Sigmoid colon (tissue), 4 donors: ENCODE data around the gene LTBP1.

Experiments
- POLR2AphosphoS5 ChIP-seq, 4 donors: sonication (generic); formaldehyde crosslinking; IDR thresholded peaks; one replicate each; pipeline ENCODE4 v1.6.1; 2017; ENCODE audit warnings: antibody characterized with exemption in 4 of 4
- TF ChIP-seq, protein P1 (sequence below), 4 experiments: fragments of 450-650 bp in 3 of 4; fragments of 200-600 bp in 1 of 4; IDR thresholded peaks; one replicate each; pipeline ENCODE4 v1.5.1; 2016 to 2019; ENCODE audit warnings: antibody characterized with exemption in 4 of 4, mild to moderate bottlenecking in 3 of 4, moderate library complexity in 2 of 4

- TF ChIP-seq, protein P1, sequence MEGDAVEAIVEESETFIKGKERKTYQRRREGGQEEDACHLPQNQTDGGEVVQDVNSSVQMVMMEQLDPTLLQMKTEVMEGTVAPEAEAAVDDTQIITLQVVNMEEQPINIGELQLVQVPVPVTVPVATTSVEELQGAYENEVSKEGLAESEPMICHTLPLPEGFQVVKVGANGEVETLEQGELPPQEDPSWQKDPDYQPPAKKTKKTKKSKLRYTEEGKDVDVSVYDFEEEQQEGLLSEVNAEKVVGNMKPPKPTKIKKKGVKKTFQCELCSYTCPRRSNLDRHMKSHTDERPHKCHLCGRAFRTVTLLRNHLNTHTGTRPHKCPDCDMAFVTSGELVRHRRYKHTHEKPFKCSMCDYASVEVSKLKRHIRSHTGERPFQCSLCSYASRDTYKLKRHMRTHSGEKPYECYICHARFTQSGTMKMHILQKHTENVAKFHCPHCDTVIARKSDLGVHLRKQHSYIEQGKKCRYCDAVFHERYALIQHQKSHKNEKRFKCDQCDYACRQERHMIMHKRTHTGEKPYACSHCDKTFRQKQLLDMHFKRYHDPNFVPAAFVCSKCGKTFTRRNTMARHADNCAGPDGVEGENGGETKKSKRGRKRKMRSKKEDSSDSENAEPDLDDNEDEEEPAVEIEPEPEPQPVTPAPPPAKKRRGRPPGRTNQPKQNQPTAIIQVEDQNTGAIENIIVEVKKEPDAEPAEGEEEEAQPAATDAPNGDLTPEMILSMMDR (IDR thresholded peaks at IDR 0.05) = no peak
- no peak for TF ChIP-seq POLR2AphosphoS5 (IDR thresholded peaks at IDR 0.05)
These were observed 268.1 kb downstream of the LTBP1 start for GRCh38 chr2:33214857-33215256.
